Common myeloid progenitor, CD34-positive (primary cell): ENCODE results near the gene CELSR1.

Source experiments
- CTCF ChIA-PET: fragments of 350-600 bp; sonication (Branson Sonifier 250); formaldehyde crosslinking; loops from one replicate; lab custom pipeline; 2021; ENCODE audit warnings: antibody characterized with exemption; lab: Charles Lee
- POLR2A ChIA-PET: fragments of 350-600 bp; sonication (Branson Sonifier 250); formaldehyde crosslinking; loops from one replicate; lab custom pipeline; 2021; ENCODE audit warnings: antibody characterized with exemption; lab: Charles Lee
- DNase-seq, 3 donors: peaks; one replicate each; pipeline versions ENCODE4 v3.0.0 to v3.0.0-alpha.2; 2013
- H3K27ac ChIP-seq, 2 experiments: 1 replicate in 1 of 2; 2 replicates in 1 of 2; pipeline ENCODE4 v1.7.0; 2013; ENCODE audit warnings: inconsistent platforms in 2 of 2, low read length in 2 of 2, mild to moderate bottlenecking in 2 of 2, low read depth in 1 of 2, moderate library complexity in 1 of 2; ENCODE audit not compliant: severe bottlenecking in 2 of 2, insufficient read depth in 1 of 2, poor library complexity in 1 of 2
- H3K27me3 ChIP-seq, 5 experiments: replicated peaks in 2 of 5; 1 replicate in 3 of 5; 2 replicates in 2 of 5; pipeline versions ENCODE4 v1.6.1 to v1.7.0; 2013; ENCODE audit warnings: low read length in 4 of 5, mild to moderate bottlenecking in 2 of 5, moderate library complexity in 2 of 5, inconsistent platforms in 1 of 5; ENCODE audit not compliant: insufficient read depth in 5 of 5, control insufficient read depth in 4 of 5
- H3K36me3 ChIP-seq, 4 experiments: 1 replicate in 2 of 4; 2 replicates in 2 of 4; pipeline versions ENCODE4 v1.6.1 to v1.7.0; 2013; ENCODE audit warnings: low read length in 3 of 4, control low read depth in 1 of 4, mild to moderate bottlenecking in 1 of 4; ENCODE audit not compliant: control insufficient read depth in 4 of 4, insufficient read depth in 4 of 4
- H3K4me1 ChIP-seq, 4 experiments: 1 replicate in 3 of 4; 2 replicates in 1 of 4; pipeline versions ENCODE4 v1.6.1 to v1.7.1; 2013; ENCODE audit warnings: low read length in 3 of 4, mild to moderate bottlenecking in 3 of 4, control low read depth in 1 of 4, inconsistent platforms in 1 of 4, moderate library complexity in 1 of 4; ENCODE audit not compliant: control insufficient read depth in 4 of 4, insufficient read depth in 4 of 4; ENCODE audit errors: control extremely low read depth in 1 of 4
- H3K4me3 ChIP-seq, 7 experiments: 1 replicate in 4 of 7; 2 replicates in 3 of 7; pipeline versions ENCODE4 v1.5.1 to v1.7.0; 2013; ENCODE audit warnings: mild to moderate bottlenecking in 7 of 7, low read length in 6 of 7, moderate library complexity in 6 of 7, inconsistent platforms in 2 of 7, low read depth in 2 of 7, control low read depth in 1 of 7; ENCODE audit not compliant: insufficient read depth in 4 of 7, control insufficient read depth in 1 of 7; ENCODE audit errors: extremely low read depth in 1 of 7
- H3K9me3 ChIP-seq, 5 experiments: 1 replicate in 4 of 5; 2 replicates in 1 of 5; pipeline versions ENCODE4 v1.6.1 to v1.7.1; 2013; ENCODE audit warnings: low read length in 4 of 5, mild to moderate bottlenecking in 2 of 5, inconsistent platforms in 1 of 5, low read depth in 1 of 5, moderate library complexity in 1 of 5; ENCODE audit not compliant: control insufficient read depth in 4 of 5, insufficient read depth in 2 of 5; ENCODE audit errors: control extremely low read depth in 1 of 5
- WGBS: methylation state at CpG from one replicate; pipeline ENCODE4 v1.1.5; 2013; ENCODE audit not compliant: insufficient coverage; 5-methylcytosine and 5-hydroxymethylcytosine counted together

The CELSR1 gene

GRCh38 chr22:46437671-46438440 is 99.6 kb downstream of the CELSR1 start:
- Histone ChIP-seq H3K27me3 (peaks cover 0 to 3% (median 0%) of the 10 kb centered on the region in 5 experiments), H3K4me3 (no peak overlapping the region), H3K27ac (no peak overlapping the region), H3K36me3 (no peaks in the 10 kb centered on the region), H3K9me3 (no peaks in the 10 kb centered on the region), H3K4me1 (peaks cover 0 to 4% (median 2%) of the 10 kb centered on the region in 4 experiments)
- CTCF ChIA-PET: interaction anchor here (1.2 kb wide), 1 partner anchor 80 kb away, joined by 3 read pairs; no protein-coding TSS in a partner anchor
- DNase-seq: no peak
- POLR2A ChIA-PET: no interaction called here
- 98% methylated on average over 14 of the region's 21 CpGs for WGBS

DNA sequence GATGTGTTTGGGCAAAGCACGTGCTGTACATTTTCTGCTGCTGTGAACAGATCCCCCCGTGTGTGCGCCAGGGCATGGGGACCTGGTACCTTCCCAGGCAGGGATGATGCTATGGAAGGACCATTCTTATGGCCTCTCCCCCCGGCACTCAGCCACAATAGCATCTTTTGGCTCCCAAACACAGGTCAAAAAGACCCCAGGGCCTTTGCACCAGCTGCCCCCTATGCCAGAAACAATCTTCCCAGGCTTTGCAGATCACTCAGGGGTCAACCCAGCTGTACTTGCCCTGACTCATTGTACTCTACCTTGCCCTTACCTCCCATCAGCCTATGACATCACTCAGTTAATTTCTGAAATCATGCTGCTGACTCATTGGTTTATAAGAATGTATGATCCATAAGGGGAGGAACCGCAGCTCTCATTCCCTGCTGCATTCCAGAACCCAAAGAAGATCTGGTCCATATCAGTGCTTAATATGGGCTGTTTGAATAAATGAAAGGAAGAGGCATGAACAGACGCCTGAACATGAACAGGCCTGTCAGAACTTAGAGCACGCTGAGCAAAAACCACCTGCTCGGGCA is 100.7 kb downstream of the CELSR1 start:
- Histone ChIP-seq H3K4me1 (peaks cover 3 to 15% (median 10%) of the 10 kb centered on the region in 4 experiments), H3K27me3 (peaks cover 0 to 3% (median 0%) of the 10 kb centered on the region in 5 experiments), H3K36me3 (no peaks in the 10 kb centered on the region), H3K9me3 (no peaks in the 10 kb centered on the region), H3K4me3 (no peak overlapping the region), H3K27ac (no peak overlapping the region)
- 93% methylated on average over 6 of the region's 8 CpGs for WGBS
- no peak for DNase-seq
- CTCF ChIA-PET: no interaction called here
- POLR2A ChIA-PET: no interaction called here

GRCh38 chr22:46433318-46433717 is 104.1 kb downstream of the CELSR1 start:
- 99% methylated on average over 12 of the region's 16 CpGs for WGBS
- Histone ChIP-seq H3K36me3 (no peaks in the 10 kb centered on the region), H3K4me3 (no peak overlapping the region), H3K4me1 (peaks cover 3 to 16% (median 10%) of the 10 kb centered on the region in 4 experiments), H3K27me3 (no peaks in the 10 kb centered on the region), H3K27ac (no peak overlapping the region), H3K9me3 (no peaks in the 10 kb centered on the region)
- ChIA-PET CTCF (interaction anchor here (0.7 kb wide), 1 partner anchor 37 kb away, joined by 3 read pairs; no protein-coding TSS in a partner anchor), POLR2A (no interaction called here)
- DNase-seq: peak in 2 of 3 donors; percentile 18 to 29

DNA sequence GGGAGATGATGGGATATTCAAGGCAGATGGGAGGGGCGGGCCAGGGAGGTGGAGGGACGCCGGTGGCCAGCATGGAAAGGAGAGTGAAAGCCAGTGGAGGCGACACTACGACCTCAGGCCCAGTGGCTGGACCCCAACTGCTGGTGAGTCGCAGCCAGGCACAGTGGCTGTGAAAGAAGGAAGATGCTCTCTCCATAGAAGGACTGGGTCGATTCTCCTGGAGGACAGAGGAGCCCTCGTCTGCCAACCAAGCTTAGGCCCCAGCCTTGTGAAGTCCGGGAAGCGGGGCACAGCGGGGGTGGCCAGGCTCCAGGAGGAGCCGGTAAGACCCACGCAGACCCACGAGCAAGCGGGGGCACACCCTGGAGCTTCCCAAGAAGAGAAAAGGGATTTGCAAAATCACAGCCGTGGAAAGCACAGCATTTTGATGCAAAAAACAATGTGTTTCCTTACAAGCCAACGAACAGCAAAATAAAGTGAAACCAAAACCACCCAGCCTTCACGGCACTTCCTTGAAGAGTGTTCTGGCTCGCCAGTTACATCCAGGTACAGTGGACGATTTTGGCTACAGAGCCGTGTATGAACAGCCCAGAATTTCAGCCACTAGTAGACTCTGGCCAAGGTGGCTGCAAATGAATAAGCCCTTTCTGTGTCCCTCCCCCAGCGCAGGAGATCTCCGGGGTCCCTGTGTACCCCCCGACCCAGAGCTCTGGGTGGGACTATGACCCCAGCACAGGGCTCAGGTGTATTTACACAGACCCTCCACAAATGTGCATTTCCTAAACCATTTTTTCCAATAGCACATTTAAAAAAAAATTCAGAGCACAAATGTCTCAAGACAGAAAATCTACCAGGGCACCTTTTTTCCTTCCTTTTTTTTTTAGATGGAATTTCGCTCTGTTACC is 105.0 kb downstream of the CELSR1 start:
- POLR2A ChIA-PET: no interaction called here
- Histone ChIP-seq H3K36me3 (no peaks in the 10 kb centered on the region), H3K9me3 (no peaks in the 10 kb centered on the region), H3K4me3 (peak overlapping the region in 6 of 7 experiments; percentile 16 to 82 (median 63)), H3K27ac (peak overlapping the region in 1 of 2 experiments; percentile 56), H3K27me3 (no peaks in the 10 kb centered on the region), H3K4me1 (peaks cover 3 to 16% (median 10%) of the 10 kb centered on the region in 4 experiments)
- CTCF ChIA-PET: interaction anchor here (0.7 kb wide), 1 partner anchor 37 kb away, joined by 3 read pairs; no protein-coding TSS in a partner anchor
- 61% methylated on average over 21 of the region's 25 CpGs for WGBS
- DNase-seq: peak; percentile 56 to 84 (median 82)

- Histone ChIP-seq H3K4me1 (peaks cover 3 to 16% (median 10%) of the 10 kb centered on the region in 4 experiments), H3K27ac (no peak overlapping the region), H3K27me3 (no peaks in the 10 kb centered on the region), H3K9me3 (peaks cover 0 to 2% (median 0%) of the 10 kb centered on the region in 5 experiments), H3K36me3 (no peaks in the 10 kb centered on the region), H3K4me3 (no peak overlapping the region)
- ChIA-PET POLR2A (no interaction called here), CTCF (no interaction called here)
- DNase-seq: no peak
- WGBS: 96% methylated on average over 31 of the region's 34 CpGs
These were observed 106.2 kb downstream of the CELSR1 start for GRCh38 chr22:46430961-46431838.

DNA sequence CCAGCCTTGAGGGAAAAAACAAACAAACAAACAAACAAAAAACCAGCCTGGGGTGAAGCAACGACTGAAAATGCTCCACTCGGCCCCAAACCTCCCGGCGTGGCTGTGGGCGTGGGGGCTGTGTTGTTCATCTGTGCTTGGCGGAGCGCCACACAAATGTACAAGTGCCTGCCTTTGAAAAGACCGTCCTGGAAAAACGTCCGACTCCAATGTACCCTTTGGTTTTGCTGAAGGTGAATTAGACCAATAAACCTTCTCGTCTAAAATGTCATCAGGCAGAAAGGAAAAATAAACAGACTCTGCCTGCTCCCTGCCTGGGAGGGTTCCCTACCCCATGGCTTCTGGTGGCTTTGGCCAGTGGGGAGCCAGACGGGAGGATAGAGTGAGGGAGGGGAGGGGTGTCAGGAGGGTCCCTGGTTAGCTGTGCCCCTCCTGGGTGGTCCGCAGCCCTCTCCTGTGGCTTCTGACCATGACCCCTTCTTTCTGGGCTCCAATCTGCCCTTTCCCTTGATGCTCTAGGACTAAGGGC is 108.0 kb downstream of the CELSR1 start:
- no peak for DNase-seq
- H3K9me3 ChIP-seq: peaks cover 0 to 6% (median 0%) of the 10 kb centered on the region in 5 experiments
- H3K27ac ChIP-seq: no peak overlapping the region
- no peak overlapping the region for H3K4me3 ChIP-seq
- CTCF ChIA-PET: no interaction called here
- POLR2A ChIA-PET: no interaction called here
- H3K27me3 ChIP-seq: no peaks in the 10 kb centered on the region
- peaks cover 3 to 16% (median 10%) of the 10 kb centered on the region in 4 experiments for H3K4me1 ChIP-seq
- H3K36me3 ChIP-seq: no peaks in the 10 kb centered on the region
- 97% methylated on average over 13 of the region's 13 CpGs for WGBS
